ENCODE data around the gene SLC25A42.

DNA sequence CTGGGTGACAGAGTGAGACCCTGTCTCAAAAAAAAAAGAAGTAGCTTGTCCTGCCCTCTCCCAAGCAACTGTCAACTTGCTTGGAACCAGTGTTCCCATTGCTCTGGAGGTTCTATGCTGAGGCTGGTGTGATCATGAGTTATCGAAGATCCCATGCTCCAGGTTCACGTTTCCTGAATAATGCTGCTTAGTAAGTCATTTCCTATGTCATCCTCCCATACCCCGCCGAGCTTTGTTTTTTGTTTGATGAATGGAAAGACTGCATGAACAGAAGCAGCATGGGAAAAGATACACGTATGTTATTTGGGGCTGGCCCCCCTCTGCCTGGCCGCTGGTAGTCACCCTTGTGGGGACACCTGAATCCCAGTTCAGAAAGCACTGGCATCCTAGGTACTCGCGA lies 11.3 kb downstream of the SLC25A42 start:
- TF ChIP-seq EZH2 (IDR thresholded peaks at IDR 0.05; ENCODE audit: borderline replicate concordance) (no peak), EZH2phosphoT487 (IDR thresholded peaks at IDR 0.05; ENCODE audit: low read depth, severe bottlenecking, unreplicated experiment) (no peak)
- TF ChIP-seq, protein P1, sequence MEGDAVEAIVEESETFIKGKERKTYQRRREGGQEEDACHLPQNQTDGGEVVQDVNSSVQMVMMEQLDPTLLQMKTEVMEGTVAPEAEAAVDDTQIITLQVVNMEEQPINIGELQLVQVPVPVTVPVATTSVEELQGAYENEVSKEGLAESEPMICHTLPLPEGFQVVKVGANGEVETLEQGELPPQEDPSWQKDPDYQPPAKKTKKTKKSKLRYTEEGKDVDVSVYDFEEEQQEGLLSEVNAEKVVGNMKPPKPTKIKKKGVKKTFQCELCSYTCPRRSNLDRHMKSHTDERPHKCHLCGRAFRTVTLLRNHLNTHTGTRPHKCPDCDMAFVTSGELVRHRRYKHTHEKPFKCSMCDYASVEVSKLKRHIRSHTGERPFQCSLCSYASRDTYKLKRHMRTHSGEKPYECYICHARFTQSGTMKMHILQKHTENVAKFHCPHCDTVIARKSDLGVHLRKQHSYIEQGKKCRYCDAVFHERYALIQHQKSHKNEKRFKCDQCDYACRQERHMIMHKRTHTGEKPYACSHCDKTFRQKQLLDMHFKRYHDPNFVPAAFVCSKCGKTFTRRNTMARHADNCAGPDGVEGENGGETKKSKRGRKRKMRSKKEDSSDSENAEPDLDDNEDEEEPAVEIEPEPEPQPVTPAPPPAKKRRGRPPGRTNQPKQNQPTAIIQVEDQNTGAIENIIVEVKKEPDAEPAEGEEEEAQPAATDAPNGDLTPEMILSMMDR (IDR thresholded peaks at IDR 0.05; ENCODE audit: poor library complexity): no peak
